NCI-H1092 treated with DMSO at 0.1 percent for 48 hours (cell line): Measurements from ENCODE around the gene ALS2CL.
A peak's percentile ranks its signal among the peaks of the same experiment; 100 is the strongest.
"Not testable (repeated sequence)": the region's sequence is repeated elsewhere in the genome, so short reads cannot be mapped to it uniquely, and the experiment has no call there.

Source experiments
- DNase-seq: peaks from one replicate; lab custom pipeline; 2025; lab: John Stamatoyannopoulos, UW

ALS2CL gene

GRCh38 chr3:46704346-46704745 lies 10.9 kb upstream of the ALS2CL start:
- not testable (repeated sequence) for DNase-seq

GRCh38 chr3:46703013-46703520 lies 9.6 kb upstream of the ALS2CL start:
- DNase-seq: no peak

- DNase-seq: no peak
Measured at GRCh38 chr3:46702246-46703012, 8.9 kb upstream of the ALS2CL start.

- no peak for DNase-seq
Measured at GRCh38 chr3:46701181-46701939, 7.9 kb upstream of the ALS2CL start, which contains the start of gene TMIE. TMIE (plus strand) TSS chr3:46701392; CDS start chr3:46701488, 96 bp downstream.

GRCh38 chr3:46700772-46701171 lies 7.3 kb upstream of the ALS2CL start:
- peak; percentile 51 for DNase-seq

- DNase-seq: no peak
Measured at GRCh38 chr3:46699676-46700523, 6.4 kb upstream of the ALS2CL start.

- no peak for DNase-seq
Measured at GRCh38 chr3:46695962-46696894, 2.7 kb upstream of the ALS2CL start.

GRCh38 chr3:46695177-46695961 lies 1.9 kb upstream of the ALS2CL start:
- DNase-seq: no peak

GRCh38 chr3:46694520-46694919 lies 1.0 kb upstream of the ALS2CL start:
- no peak for DNase-seq

GRCh38 chr3:46693892-46694226 lies 380 bp upstream of the ALS2CL start:
- no peak for DNase-seq

GRCh38 chr3:46692566-46692990 lies 901 bp downstream of the ALS2CL start:
- no peak for DNase-seq

GRCh38 chr3:46690798-46691197 lies 2.7 kb downstream of the ALS2CL start:
- DNase-seq: no peak

- no peak for DNase-seq
Measured at GRCh38 chr3:46685446-46685845, 8.0 kb downstream of the ALS2CL start.

GRCh38 chr3:46684891-46685290 lies 8.6 kb downstream of the ALS2CL start:
- DNase-seq: no peak

GRCh38 chr3:46682974-46683373 lies 10.5 kb downstream of the ALS2CL start:
- DNase-seq: no peak

- DNase-seq: no peak
Measured at GRCh38 chr3:46681856-46682540, 11.5 kb downstream of the ALS2CL start.

- no peak for DNase-seq
Measured at GRCh38 chr3:46681387-46681786, 12.1 kb downstream of the ALS2CL start.

GRCh38 chr3:46680298-46680826 lies 13.1 kb downstream of the ALS2CL start:
- DNase-seq: no peak

- no peak for DNase-seq
Measured at GRCh38 chr3:46679681-46680080, 13.8 kb downstream of the ALS2CL start.
